Lower leg skin (tissue), 3 donors: ENCODE data around the gene MELTF.

Source experiments
- CTCF ChIP-seq, 3 donors: fragments of 450-650 bp; IDR thresholded peaks; one replicate each; pipeline ENCODE4 v1.5.1; 2016; ENCODE audit warnings: antibody characterized with exemption in 3 of 3, mild to moderate bottlenecking in 3 of 3, moderate library complexity in 2 of 3
- POLR2A ChIP-seq, 2 donors: fragments of 450-650 bp; IDR thresholded peaks; one replicate each; pipeline ENCODE4 v1.6.1; 2016 to 2017; ENCODE audit warnings: antibody characterized with exemption in 2 of 2, mild to moderate bottlenecking in 1 of 2, moderate library complexity in 1 of 2

GRCh38 chr3:197062446-197062845 is 32.8 kb upstream of the MELTF start:
- TF ChIP-seq CTCF (IDR thresholded peaks at IDR 0.05) = no peak
- TF ChIP-seq POLR2A (IDR thresholded peaks at IDR 0.05) = no peak
